ENCODE data around the gene GPAT2.
"Not testable (repeated sequence)": the region's sequence is repeated elsewhere in the genome, so short reads cannot be mapped to it uniquely, and the experiment has no call there.

DNA sequence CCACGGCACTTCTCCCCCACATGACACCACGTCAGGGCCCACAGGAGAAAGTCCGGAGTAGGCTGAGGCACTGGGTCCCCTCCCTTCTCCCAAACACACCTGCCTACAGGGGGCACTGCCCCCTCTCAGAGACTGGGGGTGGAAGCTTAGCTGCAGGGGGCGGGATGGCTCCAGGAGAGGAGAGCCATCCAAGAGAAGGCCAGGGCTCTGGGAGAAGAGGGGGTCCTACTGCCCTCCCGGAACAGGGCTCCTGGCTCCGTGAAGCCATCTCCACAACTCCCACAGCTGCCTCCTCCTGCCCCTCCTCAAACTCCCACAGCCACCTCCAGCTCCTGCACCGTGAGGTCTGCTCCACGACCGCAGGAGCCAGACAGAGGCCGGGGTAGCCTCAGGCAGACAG lies 25.6 kb upstream of the GPAT2 start:
- TF ChIP-seq, protein P1, sequence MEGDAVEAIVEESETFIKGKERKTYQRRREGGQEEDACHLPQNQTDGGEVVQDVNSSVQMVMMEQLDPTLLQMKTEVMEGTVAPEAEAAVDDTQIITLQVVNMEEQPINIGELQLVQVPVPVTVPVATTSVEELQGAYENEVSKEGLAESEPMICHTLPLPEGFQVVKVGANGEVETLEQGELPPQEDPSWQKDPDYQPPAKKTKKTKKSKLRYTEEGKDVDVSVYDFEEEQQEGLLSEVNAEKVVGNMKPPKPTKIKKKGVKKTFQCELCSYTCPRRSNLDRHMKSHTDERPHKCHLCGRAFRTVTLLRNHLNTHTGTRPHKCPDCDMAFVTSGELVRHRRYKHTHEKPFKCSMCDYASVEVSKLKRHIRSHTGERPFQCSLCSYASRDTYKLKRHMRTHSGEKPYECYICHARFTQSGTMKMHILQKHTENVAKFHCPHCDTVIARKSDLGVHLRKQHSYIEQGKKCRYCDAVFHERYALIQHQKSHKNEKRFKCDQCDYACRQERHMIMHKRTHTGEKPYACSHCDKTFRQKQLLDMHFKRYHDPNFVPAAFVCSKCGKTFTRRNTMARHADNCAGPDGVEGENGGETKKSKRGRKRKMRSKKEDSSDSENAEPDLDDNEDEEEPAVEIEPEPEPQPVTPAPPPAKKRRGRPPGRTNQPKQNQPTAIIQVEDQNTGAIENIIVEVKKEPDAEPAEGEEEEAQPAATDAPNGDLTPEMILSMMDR (conservative IDR thresholded peaks at IDR 0.05), result not testable (repeated sequence)
- not testable (repeated sequence) for TF ChIP-seq EZH2 (IDR thresholded peaks at IDR 0.05; ENCODE audit: low read depth)
